Measurements from ENCODE around the gene BOD1L1.

Gene BOD1L1

GRCh38 chr4:13553081-13553480 is 74.4 kb downstream of the BOD1L1 start:
- DNase-seq, result no peak

DNA sequence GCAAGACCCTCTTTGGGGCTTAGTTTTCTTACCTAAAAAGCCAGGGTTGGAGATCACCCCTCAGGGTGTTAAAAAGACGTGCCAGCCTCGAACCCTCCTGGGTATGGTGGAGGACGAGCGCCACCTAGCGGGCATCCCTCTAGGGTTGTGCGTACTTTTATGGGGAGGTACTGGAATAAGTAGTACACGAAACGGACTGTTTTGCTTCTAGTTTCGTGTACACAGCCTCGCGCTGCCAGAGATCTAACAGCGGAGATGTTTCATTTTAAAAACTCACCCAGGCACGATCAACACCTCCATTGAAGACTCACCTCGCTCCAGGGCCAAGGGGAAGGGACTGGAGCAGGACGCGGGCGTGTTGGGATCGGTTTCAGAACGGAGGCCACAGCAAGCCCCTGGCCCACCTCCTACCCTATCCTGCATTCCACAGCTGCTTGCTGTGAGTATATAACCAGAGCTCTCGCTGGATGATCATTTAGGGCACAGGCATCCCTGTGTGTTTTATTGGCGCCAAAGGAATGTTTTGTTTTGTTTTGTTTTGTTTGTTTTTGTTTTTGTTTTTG is 78.5 kb downstream of the BOD1L1 start:
- peak; percentile 90 for DNase-seq

DNA sequence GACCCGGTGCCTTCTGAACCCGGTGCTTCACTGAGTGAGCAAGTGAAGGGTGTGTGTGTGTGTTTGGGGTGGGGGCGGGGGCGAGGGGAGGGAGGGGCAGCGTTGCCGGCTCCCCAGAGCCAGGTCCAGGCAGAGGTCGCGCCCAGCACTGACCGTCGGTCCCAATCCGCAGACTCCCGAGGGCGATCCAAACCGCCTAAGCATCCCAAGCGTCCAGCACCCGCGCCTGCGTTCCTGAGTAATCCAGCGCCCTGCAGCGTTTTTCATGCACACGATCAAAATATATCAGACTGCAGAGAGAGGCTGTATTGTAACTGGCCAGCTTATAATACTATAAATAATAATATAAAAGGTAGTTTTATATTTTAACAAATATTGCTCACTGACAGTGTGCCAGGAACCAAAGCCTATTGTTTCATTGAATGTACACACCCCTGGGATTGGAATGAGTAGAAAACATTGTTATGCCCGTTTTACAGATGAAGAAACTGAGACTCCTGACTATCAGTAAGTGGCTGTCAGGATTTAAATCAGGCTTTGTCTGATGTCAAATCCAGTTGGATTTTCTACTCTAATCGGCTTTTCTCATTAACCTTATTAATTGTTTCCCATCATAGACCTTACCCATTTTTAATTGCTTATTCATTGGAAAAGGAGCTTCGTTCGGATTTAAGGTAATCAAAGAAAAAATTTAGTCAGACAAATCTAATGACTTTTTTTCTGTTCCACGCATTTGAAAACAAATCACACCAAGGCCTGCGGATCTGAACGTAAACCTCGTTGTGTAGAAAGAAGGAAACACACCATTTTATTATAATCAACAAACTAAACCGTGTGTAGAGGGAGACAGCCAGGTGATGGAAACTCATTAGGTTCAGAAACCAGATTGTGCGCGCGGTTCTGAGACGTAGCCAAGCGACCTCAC is 79.2 kb downstream of the BOD1L1 start:
- DNase-seq, result no peak

DNA sequence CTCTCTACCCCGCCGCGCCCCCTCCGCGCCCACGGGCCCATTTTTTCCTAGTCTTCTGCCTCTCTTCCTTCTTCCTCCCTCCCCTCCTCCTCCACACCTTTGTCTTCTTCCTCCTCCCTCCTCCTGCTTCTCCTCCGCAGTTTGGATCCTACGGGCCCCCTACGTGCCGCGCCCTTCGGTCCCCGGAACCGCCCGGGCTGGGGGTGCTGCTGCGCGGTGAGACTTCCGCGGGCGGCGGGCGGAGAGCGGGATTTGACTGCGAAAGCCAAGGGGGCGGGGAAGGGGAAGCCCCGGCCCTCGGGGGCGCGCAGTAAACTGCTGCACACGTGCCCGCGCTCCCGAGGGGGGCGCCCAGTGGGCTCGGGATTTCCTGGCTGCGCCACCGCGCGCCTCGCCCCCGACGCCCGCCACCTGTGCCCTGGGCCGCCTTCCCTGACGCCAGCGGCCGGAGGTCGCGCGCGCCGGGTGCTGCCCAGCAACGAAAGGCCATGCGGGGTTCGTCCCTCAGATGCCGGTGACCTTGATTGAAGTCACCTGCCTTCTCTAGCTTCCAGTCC is 80.0 kb downstream of the BOD1L1 start:
- DNase-seq, result peak; percentile 63

GRCh38 chr4:13546941-13547484 is 80.5 kb downstream of the BOD1L1 start:
- peak; percentile 66 for DNase-seq

DNA sequence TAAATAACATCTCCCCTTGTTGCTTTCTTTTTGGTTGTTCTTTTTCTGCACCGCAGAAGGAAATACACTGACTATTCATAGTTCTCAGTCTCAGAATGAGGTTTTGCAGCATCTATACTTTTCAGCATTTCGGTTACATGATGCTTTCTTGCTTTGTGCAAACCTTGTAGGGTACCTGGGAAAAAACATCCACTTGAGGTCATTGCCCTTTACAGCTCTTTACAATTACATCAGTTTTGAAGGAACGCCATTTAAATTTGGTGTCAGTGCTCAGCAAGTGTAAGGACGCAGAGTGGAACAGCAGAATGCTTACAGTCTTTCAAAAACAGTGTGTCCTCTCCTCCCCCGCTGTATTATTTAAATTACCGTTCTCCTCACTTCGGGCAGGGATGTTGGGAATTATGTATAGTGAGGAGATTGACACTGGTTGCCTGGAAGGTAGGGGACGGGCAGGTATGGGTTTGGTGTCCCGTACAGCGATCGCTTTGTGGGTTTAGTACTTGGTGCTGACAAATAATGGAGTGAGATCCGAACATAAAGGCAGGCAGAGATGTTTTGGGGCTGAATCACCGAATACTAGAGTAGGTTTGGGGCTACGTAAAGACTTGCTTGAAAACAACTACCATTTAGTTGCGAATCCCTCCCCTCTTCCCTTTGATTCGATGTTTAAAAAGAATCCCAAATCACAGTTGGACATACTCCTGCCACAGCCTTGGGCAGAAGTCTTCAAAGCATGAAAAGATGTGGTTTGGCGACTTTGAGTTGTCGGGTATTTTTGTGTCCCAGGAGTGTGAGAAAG is 81.2 kb downstream of the BOD1L1 start:
- peak; percentile 43 for DNase-seq

DNA sequence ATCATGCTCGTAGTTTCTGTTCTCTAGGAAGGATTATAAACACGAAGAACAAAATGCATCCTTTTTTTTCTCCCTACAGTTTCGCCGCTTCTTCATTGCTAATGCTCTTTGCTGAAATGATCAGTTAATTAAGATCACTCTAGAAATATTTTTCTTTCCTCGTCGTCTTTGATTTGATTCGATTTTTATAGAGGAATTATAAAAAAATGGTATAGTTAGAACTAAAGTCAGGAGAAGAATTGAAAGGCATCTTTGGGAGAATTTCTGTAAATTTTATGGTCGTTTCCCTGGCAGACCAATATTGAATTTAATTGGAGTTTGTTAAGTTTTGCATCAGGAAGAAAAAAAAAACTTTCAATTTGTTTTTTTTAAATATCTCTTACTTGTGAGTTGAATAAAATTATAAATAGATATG is 82.1 kb downstream of the BOD1L1 start:
- no peak for DNase-seq

DNA sequence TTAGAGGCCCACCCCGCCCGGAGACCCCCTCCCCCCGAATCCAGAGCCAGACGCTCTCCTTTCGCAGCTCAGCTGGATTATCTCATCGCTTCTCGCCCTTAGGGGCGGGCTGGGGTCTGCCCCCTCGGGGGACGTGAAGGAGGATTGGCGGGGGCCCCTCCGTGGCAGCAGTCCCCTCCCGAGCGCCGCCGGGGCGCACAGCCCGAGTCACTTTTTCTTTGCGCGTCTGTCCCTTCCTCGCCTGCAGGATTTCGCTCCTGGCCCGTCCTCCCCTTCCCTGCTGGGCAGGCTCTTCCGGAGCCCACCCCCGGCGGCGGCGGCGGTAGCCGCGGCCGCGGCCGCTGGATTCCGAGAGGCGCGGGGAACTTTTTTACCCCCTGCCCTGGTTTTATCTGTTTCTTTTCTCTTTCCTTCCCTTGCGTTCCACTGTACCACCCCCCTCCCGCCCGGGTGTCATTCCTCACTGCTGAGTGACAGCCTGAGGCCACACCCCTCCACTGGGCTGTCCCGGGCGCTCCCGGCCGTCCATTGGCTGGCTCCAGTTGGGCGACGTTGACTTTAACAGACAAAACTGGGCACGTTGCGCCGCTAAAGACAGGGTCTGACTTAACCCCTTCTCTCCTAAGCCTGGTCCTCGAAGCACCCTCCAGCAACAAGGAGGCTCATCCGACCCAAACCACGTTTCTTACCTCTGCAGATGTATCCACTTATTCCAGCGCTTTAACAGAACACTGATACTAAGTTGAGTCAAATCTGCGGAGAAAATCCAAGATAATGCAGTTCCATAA is 82.7 kb downstream of the BOD1L1 start:
- DNase-seq, result peak; percentile 91

DNA sequence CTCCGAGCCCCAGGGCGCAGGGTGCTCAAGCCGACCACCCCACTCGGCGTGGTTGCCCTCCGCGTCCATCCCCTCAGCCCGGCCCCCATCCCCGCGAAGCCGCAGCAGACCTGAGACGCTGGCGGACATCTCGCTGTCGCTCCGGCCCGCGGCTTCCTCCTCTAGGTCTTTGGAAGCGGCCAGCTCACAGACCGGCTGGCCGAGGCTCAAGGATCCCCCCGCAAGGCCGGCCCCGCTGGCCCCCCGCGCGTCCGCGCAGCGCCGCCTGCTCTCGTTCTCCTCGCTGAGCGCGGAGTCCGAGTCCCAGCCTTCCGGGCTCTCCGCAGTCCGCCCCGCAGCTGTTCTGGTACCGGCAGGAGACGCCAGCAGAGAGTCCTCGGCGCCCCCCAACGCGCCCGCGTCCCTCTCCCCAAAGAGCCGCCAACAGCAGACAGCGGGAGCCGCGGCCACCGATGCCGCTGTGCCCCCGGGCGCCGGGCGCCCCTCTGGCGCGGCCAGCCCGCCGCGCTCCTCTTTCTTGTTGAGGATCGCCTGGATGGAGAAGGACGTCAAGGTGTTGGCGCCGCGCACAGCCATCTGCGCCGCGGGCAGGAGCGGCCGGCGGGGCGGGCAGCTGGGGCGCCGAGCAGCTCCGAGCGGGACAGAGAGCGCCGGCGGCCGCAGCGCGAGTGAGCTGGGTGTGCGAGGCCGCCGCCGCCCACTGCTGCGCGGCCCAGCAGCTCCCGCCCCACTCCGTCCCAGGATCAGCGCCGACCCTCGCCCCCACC is 83.5 kb downstream of the BOD1L1 start, which contains the start of gene NKX3-2:
NKX3-2 (minus strand) TSS at position 670 of the 767 bp plus-strand sequence; CDS start at position 576, 94 bp downstream.
- DNase-seq, result peak; percentile 65

- DNase-seq, result peak; percentile 53
Measured at GRCh38 chr4:13543032-13543838, 84.3 kb downstream of the BOD1L1 start.

DNA sequence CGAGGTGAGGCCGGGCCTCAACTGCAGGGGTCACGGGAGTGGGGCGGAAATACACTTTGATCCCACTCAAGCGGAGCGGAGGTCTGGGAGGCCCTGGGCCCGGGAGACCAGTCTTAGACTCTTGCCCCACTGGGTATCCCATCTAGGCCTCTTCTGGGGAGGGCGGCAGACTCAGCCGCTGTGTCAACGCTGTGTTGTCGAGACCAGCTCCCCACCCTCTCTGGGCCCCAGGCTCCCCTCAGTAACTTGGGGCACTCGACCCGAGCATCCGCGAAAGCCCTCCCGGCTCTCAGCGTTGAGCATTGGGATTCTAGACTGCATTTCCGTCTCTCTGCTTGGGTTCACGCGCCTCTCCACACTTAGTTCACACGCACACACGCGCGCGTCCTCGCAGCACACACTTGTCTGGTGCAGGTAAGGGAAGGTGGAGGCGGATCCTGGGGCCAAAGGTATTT is 84.9 kb downstream of the BOD1L1 start:
- DNase-seq, result peak; percentile 45

DNA sequence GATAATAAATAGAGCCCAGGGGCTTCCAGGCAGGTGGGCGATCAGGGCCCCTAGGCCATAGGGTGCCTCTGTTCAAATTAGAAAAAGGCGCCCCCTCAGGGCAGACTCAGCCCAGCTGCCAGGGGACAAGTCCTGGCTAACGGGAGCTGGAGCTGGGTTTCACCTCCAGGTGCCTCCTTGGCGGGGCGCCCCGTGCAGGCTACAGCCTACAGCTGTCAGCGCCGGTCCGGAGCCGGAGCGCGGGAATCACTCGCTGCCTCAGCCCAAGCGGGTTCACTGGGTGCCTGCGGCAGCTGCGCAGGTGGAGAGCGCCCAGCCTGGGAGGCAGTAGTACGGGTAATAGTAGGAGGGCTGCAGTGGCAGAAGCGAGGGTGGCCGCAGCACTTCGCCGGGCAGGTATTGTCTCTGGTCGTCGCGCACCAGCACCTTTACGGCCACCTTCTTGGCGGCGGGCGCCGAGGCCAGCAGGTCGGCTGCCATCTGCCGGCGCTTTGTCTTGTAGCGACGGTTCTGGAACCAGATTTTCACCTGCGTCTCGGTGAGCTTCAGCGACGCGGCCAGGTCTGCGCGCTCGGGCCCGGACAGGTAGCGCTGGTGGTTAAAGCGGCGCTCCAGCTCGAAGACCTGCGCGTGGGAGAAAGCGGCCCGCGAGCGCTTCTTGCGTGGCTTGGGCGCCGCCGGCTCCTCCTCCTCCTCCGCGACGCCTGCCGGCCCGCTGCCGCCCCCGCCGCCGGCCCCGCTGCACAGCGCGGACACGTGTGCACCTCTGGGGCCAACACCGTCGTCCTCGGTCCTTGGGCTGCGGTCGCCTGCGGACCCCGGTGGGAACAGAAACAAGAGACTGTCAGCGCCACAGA is 85.6 kb downstream of the BOD1L1 start:
- DNase-seq, result peak; percentile 58

- DNase-seq, result no peak
Measured at GRCh38 chr4:13541176-13541604, 86.3 kb downstream of the BOD1L1 start.

DNA sequence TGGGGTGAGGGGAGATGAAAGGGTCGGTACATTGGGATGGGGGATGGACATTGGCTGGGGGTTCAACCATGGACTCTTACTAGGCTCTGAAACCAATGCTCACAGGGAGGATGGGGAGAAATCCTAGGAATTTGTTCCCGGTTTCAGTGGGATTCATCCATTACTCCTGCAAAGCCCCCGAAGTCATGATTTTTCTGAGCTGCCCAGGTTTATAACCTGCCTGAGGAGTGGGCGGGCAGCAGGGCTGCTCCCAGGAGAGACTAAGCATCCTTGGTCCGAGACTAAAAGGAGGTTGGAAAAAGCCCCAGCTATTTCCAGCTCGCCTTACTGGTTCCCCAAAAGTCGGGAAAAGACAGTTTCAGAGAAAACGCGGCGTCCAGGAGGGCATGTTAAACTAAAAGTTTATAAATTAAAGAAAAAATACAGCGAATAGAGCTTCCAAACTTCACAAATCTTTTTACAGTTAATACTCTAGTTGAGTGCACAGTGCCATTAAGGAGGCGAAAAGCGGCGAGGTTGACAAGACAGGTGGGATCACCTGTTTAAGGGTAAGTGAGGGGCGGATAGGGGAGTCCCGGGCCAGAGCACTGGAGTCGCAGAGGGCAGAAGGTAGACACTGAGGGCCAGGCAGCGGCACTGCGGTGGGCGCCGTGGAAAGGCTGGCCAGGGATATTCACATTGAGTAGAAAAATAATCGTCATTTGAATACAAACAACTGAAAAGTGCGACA is 86.9 kb downstream of the BOD1L1 start:
- DNase-seq, result peak; percentile 43

DNA sequence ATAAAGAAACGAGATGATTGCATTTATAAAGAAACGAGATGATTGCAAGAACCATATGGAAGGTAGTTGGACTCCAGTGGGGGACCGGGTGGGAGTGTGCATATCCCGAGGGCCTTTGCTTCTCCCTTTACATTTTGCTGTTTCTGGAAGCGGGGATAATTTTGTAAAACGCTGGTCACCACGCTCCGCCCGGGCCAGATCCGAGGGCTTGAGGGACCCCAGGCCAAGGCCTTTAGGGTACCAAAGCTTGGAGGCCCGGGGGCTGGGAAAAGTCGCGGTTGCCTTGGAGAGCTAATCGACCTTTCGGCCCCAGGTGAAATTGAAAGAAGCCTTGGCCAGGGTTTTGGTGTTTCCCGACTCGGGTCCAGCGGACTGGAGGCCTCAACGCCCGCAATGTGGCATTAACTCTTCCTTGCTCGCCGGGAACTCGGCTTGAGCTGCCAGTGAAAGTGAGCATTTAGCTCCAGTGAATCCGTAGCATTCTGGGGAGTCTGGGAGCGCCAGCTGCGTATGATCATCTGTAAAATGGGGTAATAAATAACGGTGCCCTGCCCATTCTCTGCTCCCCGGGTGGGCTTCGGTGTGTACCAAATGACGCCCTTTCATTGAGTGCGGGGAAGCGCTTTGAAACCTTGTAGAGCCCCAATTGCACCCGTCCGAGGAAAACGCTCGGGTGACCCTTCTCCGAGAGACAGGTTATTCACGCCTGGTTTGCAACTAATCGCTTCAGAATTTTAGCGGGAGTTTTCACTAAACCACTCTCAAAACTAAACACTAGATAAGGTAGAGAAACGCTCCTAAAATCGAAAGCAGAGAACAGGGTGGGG is 87.7 kb downstream of the BOD1L1 start:
- peak; percentile 49 for DNase-seq

GRCh38 chr4:13539047-13539618 is 88.4 kb downstream of the BOD1L1 start:
- DNase-seq, result peak; percentile 47

DNA sequence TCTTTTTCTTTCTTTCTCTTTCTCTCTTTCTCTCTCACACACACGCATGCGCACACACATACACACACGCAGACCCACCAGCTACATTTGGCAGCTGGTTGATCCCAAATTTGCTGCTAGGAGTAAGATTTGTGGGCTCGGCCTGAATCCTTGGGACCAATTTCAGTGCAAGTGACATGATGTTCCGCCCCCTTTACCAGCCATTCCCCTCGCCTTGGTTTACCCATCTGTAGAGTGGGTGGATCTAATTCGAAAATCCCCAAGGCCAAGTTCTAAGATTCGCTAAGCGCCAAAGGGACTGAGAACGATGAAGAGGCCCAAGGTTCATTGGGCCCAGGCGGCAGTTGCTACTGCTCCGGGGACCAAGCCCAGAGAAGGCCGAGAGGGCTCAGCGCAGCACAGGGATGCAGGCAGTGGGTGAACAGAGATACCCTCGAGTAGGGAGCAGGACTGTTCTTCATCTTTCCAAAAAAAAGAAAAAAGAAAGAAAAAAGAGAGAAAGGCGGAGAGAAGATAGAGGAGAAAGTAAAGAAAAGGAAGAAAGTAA is 89.0 kb downstream of the BOD1L1 start:
- DNase-seq, result peak; percentile 43

Data from right forelimb (tissue), 1 donor.